GM19035 (cell line): Measurements from ENCODE around the gene CCDC97.
A peak's percentile ranks its signal among the peaks of the same experiment; 100 is the strongest.

Experiments
- ATAC-seq: cut with Tn5 transposase; IDR thresholded peaks from one replicate; pipeline ENCODE4 v1.9.1; 2021; ENCODE audit not compliant: unreplicated experiment

The CCDC97 gene

DNA sequence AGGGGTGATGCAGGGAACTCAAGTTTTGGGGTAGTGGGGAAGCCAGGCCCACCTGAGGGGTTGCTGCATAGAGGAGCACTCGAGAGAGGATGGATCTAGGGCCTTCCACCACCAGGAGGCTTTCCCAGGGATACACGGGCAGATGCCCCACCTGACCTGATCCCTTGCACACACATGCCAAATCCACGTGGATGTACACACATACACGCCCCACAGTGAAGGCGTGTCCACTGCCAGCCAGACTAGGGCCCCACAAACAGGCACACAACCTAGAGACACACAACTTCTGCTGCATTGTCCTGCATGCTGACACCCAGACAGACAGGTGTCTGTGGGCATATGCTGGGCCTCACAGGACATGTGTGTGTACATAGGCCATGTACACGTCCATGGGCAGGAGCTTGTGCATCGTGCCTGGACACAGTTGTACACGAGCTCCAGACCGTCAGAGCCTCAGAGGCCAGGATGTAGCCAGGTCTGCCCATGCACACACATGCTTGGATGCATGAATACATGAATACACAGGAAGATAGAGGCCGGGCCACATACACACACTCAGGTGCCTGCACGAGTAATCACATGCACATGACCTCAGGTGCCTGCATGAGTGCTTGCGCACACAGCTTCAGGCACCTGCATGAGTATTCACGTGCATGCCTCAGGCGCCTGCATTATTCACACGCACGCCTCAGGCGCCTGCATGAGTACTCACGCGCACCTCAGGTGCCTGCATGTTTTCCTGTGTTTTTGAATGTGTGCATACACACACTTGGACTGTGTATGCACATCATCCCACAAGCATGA lies 8.9 kb downstream of the CCDC97 start:
- ATAC-seq: no peak

DNA sequence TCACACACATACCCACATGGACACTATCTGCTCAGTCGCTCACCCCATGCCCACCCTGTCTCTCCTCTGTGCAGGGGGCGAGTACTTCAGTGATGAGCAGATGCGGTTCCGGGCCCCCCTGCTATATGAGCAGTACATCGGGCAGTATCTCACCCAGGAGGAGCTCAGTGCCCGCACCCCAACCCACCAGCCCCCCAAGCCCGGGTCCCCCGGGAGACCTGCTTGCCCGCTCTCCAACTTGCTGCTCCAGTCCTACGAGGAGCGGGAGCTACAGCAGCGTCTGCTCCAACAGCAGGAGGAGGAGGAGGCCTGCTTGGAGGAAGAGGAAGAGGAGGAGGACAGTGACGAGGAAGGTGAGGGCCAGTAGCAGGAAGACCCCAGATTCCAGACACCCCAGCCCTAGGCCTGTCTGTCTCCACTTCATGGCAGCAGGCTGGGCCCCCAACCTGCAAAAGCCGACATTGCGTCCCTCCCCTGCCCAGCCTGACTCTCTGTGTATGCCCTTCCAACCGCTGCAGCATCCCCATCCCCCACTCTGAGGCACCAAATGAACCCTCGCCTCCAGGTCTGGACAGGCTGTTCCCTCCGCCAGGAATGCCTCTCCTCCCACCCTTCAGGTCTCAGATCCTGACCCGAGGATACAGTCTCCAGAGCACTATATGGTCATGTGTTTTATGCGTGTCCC lies 9.7 kb downstream of the CCDC97 start:
- ATAC-seq: no peak

DNA sequence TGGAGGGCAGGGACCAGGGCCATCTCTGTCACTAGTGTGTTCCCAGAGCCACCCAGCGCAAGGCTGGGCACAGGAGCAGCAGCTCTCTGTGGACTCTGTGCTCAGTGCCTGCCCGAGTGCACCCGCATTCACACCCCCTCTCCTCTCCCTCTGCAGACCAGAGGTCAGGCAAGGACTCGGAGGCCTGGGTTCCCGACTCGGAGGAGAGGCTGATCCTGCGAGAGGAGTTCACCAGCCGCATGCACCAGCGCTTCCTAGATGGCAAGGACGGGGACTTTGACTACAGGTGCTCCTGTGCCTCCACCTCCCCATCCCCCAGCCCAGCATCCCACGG lies 10.2 kb downstream of the CCDC97 start:
- no peak for ATAC-seq

DNA sequence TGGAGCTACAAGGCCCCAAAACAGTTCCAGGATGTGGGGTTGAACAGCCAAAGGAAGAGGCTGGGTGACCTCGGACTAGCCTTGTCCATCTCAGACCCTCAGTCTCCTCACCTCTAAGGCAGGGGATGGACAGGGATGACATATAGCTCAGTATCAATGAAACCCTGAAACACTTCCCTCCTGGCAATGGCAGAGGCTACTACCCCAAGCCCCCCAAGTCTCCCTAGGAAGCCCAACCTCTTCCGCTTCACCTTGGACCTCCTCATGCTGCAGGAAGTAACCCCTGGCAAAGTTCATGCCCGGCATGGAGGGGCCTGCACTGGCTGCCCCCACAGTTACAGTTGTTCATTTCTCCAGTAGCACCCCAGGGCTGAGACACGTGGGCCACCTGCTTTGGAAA lies 10.6 kb downstream of the CCDC97 start:
- ATAC-seq: no peak

DNA sequence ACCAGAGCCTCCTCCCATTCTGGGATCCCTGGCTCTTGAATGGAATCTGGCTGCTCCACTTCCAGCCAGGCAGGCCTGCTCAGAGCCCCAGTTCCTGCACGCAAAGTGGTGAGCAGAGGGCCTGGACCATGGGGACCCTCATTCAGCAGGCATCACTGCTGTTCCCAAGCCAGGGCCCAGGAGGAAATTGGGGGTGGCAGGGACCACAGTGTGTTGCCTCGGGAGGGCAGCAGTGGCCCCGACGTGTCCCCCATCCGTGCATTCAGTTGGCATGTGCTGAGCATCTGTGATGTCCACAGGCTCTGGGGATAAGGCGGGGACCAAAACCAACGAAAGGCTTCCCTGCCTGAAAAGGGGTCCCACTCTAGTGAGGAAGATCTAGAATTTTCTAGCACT lies 11.2 kb downstream of the CCDC97 start:
- no peak for ATAC-seq

DNA sequence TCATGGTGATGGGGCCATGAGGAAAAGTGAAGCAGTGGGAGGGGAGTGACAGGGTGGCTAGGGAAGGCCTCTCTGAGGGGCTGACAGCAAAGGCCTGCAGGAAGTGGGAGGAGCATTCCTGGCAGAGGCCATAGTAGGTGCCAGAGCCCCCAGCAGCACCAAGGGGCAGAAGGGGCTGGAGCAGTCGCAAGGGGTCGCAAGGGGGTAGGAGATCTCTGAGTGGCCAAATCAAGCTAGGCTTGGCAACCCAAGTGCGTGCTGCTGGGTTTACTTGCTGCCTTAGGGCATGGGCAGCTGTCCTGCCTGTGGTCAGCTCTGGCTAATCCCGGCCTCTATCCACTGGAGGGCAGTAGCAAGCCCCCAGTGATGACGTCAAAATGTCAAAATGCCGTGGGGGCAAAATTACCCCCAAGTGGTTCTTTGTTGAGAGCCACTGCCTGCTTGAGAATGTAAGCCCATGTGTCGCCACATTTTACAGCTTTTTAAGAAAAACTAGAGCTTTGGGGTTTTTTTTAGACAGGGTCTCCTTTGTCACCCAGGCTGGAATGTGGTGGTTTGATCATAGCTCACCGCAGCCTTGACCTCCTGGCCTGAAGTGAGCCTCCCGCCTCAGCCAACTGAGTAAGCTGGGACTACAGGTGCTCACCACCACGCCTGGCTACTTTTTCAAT lies 11.8 kb downstream of the CCDC97 start:
- no peak for ATAC-seq

DNA sequence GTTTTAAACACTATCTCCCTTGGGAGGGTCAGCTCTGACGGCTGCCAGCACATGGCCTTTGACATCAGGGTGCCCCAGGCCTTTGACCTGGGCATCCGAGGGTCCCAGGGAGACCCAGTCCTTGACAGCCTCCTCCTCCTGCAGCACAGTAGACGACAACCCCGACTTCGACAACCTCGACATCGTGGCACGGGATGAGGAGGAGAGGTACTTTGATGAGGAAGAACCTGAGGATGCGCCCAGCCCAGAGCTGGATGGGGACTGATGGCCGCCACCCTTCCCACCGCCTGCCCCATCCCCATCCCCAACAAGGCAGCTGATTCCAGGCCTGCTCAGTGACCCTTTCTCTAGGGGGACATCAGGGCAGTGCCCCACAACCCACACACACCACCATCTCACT lies 12.5 kb downstream of the CCDC97 start:
- no peak for ATAC-seq

DNA sequence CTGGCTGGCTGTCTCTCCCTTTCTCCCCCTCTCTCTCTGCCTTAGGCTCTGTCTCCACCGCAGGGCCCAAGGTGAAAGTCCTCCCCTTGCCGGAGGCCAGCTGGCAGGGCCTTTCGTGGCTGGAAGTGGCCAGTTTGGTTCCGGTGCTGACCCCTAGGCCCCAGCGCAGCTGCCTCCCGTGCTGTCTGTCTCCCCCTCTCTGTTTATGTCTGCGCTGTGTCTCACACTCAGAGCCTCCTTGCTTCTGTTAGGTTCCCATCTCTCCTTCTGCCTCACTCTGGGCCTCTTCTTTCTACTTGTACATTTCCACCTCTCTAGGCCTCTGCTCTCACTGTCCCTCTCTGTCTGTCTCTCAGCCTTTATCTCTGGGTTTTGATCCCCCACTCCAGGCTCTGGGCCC lies 13.1 kb downstream of the CCDC97 start:
- no peak for ATAC-seq

DNA sequence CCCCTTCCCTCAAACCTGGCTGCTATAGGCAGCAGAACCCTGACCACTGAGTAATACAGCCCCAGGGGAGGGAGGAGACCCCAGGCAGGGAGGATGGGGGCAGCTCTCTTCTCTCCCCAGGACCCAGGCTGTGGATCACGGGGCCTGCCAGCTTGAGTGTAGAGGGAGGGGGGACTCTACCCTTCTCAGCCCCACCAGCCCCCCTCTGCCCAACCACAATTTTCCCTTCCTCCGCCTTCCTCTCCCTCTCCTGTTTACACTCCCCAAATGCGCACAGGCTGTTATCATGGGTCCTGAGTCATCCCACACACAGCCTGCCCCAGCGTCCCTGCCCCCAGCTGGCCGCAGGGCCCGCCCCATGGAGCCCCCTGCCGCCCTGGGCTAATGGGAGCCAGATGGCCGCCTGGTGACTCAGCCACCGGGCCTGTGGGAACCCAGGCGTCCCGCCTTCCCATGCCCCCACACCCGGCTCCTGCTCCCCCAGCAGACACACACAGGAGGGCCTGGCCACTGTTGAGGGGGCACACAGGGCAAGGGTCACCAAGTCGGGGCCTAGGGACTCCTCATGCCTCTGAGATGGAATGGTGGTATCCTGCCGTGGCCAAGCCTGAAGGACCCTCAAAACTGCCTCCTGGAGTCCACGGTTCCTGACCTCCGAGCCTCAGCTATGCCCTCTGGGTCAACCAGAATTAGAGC lies 13.6 kb downstream of the CCDC97 start:
- no peak for ATAC-seq

DNA sequence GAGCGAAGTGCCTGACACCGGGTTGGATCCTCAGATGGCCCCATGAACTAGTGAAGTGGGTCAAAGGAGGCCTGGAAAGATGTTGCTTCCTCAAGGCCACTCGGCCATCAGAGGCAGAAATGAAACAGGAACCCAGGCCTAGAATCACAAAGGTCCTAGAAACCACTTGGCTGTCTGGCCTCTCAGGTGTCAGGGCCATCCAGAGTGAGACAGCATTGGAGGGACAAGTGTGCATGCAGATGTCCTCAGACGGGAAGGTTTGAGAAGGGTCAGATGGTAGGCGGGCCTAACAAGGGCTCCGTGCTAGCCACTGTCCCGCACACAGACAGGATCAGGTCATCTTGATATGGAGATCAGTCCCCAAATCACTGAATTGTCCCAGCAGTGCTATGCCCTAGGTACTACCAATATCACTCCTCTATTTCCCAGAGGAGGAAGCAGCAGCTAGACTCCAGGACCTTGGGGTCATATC lies 14.3 kb downstream of the CCDC97 start:
- ATAC-seq: no peak

DNA sequence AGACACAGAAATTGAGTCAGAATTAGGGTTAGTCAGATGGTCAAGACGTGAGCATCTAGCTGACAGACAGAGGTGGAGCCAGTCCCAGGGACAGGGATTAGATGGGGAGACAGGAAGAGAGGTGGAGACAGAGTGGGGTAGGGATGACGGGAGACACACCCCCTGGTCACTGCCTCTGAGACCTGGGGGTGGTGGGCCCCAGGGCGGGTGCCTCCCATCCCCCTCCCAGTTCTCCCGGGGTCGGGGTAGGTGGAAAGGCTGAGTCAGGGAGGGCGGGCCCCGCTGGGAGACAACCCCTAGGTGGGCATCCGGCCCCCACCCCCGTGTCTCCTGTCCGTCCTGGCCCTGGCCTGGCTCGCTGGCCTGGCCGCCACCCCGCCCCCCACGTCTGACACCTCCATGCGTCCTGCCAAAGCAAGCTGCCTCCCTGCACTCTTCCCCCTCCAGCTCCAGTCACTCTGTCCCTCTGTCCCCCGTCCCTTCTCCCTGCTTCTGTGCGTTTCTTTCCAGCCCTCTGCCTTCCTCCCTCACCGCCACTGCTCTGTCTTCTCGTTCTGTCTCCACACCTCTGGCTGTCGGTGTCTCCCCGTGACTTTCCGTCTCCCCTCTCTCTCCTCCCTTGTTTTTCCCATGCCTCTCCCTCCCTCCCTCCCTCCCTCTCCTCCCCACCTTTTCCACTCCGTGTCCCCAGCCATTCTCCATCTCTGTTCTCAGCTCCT lies 15.1 kb downstream of the CCDC97 start:
- no peak for ATAC-seq

DNA sequence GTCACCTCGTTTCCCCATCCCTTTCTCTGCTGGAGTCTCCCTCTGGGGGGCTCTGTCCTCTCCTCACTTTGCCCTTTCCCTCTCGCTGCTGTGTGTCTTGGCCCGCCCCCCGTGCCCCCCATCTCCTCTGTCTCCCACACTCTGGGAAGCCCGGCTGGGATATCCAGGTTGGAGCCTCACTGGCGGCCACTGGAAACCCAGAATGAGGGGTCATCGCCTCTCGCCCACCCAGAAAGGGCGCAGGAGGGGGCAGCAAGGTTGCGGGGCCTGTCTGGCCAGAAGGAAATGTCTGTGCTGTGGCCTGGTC lies 15.6 kb downstream of the CCDC97 start:
- no peak for ATAC-seq

DNA sequence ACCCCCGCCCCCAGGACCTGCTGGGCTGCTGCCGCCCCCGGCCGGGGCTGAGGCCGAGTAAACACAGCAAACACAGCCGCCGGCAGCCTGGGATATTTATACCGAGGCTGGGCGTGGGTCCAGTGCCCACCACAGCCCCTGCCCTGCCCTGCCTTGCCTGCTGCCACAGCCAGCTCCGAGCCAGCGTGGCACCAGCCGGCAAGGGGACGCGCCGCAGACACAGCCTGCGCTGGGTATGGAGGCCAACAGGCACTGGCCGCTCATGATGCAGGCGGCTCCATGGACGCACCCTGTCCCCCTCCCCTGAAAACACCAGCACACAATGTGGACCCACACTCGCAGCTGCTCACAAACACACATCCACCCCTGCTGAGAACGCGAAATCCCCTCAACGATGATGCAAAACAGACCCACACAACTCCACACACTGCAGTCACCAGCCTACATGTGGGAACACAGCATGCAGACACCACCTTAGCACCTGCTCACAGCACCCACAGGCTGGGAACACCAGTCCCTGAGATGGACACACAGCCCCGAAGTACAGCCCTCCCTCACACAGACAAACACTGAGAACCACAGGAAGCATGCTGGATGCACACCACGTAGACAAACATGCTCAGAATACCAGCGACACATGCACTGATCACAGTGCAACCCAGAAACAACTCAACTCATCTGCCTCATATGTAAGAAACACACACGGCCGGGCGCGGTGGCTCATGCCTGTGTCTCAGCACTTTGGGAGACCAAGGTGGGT lies 16.2 kb downstream of the CCDC97 start:
- no peak for ATAC-seq

DNA sequence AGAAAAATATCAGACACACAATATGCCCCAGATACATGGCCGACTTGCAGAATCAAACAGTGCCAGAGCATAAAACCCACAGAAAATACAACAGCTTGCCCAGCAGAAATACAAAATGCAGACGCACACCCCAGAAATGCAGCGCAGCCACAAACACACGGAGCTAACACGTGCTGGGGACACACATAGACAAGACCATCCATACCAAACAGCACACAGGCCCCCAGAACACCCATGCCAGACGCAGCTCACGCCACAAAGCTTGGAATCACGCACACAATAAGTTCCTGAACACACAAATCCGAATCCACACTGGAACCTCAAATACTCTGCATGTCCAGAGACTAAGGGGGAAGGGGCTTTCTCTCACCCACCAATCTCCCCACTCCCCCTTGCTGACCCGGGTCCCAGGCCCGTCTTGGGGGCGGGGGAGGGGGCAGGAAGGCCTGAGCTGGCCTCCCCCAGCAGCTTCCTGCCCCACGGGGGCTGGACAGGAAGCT lies 17.2 kb downstream of the CCDC97 start:
- ATAC-seq: no peak

DNA sequence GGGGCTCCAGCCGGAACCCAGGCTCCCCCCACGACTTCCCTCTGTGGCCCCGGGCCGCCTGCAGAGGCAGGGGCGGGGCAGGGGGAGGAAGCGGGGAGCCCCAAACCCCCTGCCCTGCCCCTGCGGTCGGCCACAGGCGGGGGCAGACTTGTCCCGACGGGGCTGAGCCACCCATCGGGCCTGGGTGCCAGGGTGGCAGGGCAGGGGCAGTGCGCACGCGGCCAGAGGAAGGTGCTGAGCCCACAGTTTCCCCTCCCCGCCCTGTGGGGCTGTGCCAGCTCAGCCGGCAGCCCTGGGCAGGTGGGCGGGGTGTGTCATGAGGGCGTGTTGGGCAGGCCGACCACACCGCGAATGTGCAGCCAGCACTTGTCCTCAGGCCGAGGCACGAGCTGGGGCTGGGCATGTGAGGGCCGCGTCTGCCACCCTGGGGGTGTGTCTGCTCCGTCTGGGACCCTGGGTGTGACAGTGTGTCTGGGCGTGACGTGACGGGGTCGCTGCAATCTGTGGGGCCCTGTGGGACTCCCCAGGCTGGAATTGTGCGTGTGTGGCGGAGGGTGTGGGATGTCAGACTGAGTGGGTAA lies 17.7 kb downstream of the CCDC97 start:
- peak; percentile 53 for ATAC-seq

DNA sequence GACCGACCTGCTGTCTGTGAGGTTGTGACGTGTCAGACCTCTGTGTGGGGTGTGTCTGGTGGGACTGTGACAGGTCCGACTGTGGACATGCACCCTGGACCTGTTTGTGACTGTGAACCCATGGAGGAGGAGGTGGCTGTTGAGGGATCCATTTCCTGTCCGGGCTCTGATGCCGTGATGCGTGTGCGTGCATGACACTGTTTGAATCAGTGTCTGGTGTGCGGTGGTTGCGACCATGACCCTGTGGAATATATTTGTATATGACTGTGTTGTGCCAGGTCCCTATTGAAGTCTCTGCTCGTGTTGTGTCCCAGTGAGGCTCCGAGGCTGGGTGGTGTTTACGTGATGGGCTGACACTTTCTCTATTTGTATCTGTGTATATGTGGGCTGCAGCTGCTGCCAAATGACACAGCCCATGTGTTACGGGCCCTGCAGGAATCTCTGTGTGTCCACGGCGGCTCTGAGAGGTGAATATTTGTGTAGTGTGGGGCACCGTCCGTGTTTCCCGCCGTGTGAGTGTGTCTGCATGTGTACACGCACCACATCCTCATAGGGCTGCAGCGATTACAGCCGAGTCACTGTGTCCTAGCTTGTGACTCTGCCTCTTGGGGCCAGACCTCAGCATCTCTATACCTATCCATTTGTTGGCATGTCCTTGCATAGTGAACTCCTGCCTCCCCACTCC lies 18.3 kb downstream of the CCDC97 start:
- ATAC-seq: peak; percentile 3

DNA sequence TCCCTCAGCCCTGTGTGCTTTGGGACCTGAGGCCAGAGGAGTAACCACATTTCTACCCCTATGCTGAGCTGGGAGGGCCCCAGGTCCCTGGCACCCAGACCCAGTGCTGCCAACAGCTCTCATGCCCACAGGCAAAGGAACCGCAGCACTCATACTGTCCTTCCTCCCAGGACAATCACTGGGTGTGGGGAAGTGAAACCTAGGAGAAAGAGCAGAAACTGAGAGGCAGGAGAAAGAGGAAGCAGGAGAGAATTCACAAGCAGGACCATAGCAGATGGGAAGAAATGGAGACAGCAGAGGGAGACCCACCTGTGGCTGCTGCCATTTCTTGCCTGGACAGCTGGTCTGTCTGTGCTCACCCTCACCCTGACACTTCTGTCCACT lies 18.9 kb downstream of the CCDC97 start:
- no peak for ATAC-seq

DNA sequence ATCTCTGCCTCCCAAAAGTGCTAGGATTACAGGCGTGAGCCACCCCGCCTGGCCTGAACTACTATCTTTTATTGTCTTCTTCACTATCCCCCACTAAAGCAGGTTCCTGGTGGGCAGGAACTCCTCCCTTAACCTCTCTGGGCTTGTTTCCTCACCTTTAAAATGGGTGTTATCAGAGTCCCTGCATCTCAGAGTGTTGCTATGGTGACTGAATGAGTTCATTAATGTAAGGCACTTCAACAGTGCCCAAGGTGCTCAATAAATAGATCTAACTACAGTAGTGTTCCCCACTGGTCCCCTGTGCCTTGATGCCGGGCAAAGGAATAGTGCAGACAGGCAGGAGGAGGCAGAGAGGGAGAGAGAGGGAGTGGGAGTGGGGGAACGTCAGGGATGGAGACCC lies 20.5 kb downstream of the CCDC97 start:
- no peak for ATAC-seq

DNA sequence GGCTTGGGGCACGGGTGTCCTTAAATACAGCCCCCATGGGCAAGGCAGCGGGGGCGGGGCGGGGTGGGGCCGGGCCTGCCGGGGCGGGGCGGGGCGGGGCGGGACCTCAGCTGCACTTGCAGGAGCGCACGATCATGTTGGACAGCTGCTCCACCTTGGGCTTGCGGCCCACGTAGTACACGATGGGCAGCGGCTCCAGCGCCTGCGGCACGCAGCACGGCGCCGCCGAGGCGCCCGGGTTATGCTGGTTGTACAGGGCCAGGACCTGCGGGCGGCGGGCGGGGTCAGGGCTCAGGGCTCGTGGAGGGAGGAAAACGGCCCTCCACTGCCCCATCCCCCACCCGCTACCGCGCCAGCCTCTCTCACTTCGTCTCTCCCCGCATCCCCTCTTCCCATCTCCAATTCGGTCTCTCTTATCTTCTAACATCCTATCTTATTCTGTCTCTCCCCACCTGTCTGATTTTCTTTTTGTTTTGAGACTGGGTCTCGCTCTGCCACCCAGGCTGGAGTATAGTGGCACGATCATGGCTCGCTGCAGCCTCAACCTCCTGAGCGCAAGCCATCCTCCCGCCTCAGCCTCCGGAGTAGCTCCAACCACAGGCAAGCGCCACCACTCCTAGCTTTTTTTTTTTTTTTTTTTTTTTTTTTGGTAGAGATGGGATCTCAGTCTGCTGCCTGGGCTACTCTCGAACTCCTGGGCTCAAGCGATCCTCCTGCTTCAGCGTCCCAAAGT lies 21.1 kb downstream of the CCDC97 start:
- ATAC-seq: no peak
